NT2/D1 (cell line): Measurements from ENCODE around the gene PLPPR3.
"Not testable (repeated sequence)": the region's sequence is repeated elsewhere in the genome, so short reads cannot be mapped to it uniquely, and the experiment has no call there.

Source experiments
- DNase-seq: peaks from one replicate; pipeline ENCODE4 v3.0.0-alpha.2; 2011; ENCODE audit warnings: low read depth, low spot score
- H3K27me3 ChIP-seq: 2 replicates; pipeline ENCODE4 v1.6.0; 2011; ENCODE audit warnings: mild to moderate bottlenecking; ENCODE audit not compliant: insufficient read length, insufficient read depth
- H3K36me3 ChIP-seq: 2 replicates; pipeline ENCODE4 v1.6.1; 2011; ENCODE audit warnings: mild to moderate bottlenecking, low read length, mixed read lengths; ENCODE audit not compliant: insufficient read depth, insufficient read length
- H3K4me1 ChIP-seq: 2 replicates; pipeline ENCODE4 v1.5.1; 2011; ENCODE audit not compliant: insufficient read depth, insufficient read length
- H3K4me3 ChIP-seq: 2 replicates; pipeline ENCODE4 v1.5.1; 2011; ENCODE audit warnings: low read depth; ENCODE audit not compliant: insufficient read length
- H3K9ac ChIP-seq: 2 replicates; pipeline ENCODE4 v1.6.0; 2011; ENCODE audit warnings: low read depth; ENCODE audit not compliant: insufficient read length
- H3K9me3 ChIP-seq: 2 replicates; pipeline ENCODE4 v1.5.1; 2011; ENCODE audit warnings: mild to moderate bottlenecking, low read length; ENCODE audit not compliant: insufficient read depth
- SUZ12 ChIP-seq: IDR thresholded peaks from 2 replicates; pipeline ENCODE4 v1.6.1; 2011; ENCODE audit not compliant: insufficient read length, insufficient read depth; ENCODE audit errors: extremely low read depth
- YY1 ChIP-seq: IDR thresholded peaks from 2 replicates; pipeline ENCODE4 v1.6.1; 2011; ENCODE audit not compliant: insufficient read length, insufficient read depth
- ZNF274 ChIP-seq: IDR thresholded peaks from 2 replicates; pipeline ENCODE4 v1.6.1; 2011; ENCODE audit warnings: mild to moderate bottlenecking, low read depth, low read length

PLPPR3 gene

DNA sequence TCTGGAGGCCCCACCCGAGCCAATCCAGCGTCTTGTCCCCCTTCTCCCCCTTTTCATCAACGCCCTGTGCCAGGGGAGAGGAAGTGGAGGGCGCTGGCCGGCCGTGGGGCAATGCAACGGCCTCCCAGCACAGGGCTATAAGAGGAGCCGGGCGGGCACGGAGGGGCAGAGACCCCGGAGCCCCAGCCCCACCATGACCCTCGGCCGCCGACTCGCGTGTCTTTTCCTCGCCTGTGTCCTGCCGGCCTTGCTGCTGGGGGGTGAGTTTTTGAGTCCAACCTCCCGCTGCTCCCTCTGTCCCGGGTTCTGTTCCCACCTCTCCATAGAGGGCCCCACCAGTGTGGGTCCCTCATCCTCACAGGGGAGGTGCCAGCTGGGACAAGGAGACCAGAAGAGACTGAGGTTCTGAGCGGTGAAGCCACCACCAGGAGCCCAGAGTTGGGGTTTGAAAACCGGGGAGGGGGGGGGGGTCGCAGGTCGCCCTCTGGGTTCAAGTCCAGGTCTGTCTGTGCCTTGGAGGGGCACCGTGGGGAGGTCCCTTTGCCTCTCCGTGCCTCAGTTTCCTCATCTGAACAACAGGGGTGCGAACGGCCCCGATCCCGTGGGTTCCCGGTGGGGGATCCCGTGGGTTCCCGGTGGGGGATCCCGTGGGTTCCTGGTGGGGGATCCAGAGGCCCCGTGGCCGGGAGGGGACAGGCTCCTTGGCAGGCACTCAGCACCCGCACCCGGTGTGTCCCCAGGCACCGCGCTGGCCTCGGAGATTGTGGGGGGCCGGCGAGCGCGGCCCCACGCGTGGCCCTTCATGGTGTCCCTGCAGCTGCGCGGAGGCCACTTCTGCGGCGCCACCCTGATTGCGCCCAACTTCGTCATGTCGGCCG, 30.6 kb upstream of the PLPPR3 start, which contains the start of gene ELANE:
Gene ELANE (plus strand): TSS at position 168 of the 878 bp plus-strand sequence. CDS start 26 bp downstream, at position 194.
- Histone ChIP-seq H3K4me3 (no peak within 1 kb of the TSS), H3K9me3 (no peaks in the 10 kb centered on the region), H3K27me3 (no peaks in the 10 kb centered on the region), H3K36me3 (no peaks in the 10 kb centered on the region), H3K9ac (no peak within 1 kb of the TSS), H3K4me1 (peaks cover 9% of the 10 kb centered on the region)
- no peak for DNase-seq
- no peak for TF ChIP-seq SUZ12
- TF ChIP-seq YY1: no peak
- TF ChIP-seq ZNF274: no peak

- no peak for DNase-seq
- Histone ChIP-seq H3K9ac (peak overlapping the region; percentile 71), H3K27me3 (no peaks in the 10 kb centered on the region), H3K4me1 (peaks cover 13% of the 10 kb centered on the region), H3K36me3 (no peaks in the 10 kb centered on the region), H3K9me3 (no peaks in the 10 kb centered on the region), H3K4me3 (no peak overlapping the region)
- TF ChIP-seq SUZ12 (no peak), ZNF274 (no peak), YY1 (no peak)
Observed at GRCh38 chr19:850979-851335, 29.2 kb upstream of the PLPPR3 start.

DNA sequence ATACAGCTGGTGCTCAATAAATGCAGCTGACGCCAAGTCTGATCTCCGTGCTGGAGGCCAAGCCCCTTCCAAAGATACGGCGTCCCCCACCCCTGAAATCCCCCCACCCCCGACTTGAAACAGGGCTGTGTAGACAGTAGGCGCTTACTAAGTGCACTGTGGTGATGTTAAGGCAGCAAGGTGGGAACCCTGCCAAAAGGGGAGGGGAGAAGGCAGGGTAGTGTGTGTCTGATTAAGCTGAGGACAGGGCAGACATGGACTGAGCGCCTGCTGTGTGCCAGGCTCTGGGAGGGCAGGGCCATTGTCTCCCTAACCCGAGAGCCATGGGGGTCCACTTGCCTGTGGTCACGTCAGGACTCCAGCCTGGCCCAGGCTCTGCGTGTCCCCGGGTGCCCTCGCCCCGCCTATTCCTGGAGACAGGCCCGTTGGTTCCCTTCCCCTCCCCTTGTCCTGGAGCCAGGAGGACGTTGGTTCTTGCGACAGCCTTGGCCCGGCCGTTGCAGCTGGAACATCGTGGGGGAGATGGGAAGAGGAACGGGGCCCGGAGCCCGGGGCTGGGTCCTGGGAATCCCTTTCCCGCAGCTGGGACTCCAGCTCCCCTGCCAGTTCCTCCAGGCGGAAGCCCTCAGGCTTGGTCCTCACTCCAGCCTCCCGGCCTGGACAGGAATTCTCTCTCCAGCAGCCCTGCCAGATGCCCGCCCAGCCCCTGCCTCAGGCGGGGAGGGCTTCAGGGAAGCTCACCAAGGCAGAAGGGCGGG, 28.6 kb upstream of the PLPPR3 start:
- TF ChIP-seq ZNF274 (no peak), YY1 (no peak), SUZ12 (no peak)
- Histone ChIP-seq H3K4me3 (no peak overlapping the region), H3K27me3 (no peaks in the 10 kb centered on the region), H3K9ac (peak overlapping the region; percentile 71), H3K36me3 (no peaks in the 10 kb centered on the region), H3K4me1 (peaks cover 13% of the 10 kb centered on the region), H3K9me3 (no peaks in the 10 kb centered on the region)
- DNase-seq: no peak

GRCh38 chr19:849195-849594, 27.4 kb upstream of the PLPPR3 start:
- not testable (repeated sequence) for DNase-seq, H3K9me3 ChIP-seq, H3K36me3 ChIP-seq, H3K4me3 ChIP-seq, H3K9ac ChIP-seq, H3K27me3 ChIP-seq
- peaks cover 11% of the 10 kb centered on the region for H3K4me1 ChIP-seq

GRCh38 chr19:848386-848921, 26.7 kb upstream of the PLPPR3 start:
- DNase-seq: no peak
- TF ChIP-seq SUZ12 (no peak), YY1 (no peak), ZNF274 (no peak)

GRCh38 chr19:845707-846521, 24.2 kb upstream of the PLPPR3 start:
- DNase-seq: no peak
- TF ChIP-seq SUZ12 (no peak), ZNF274 (no peak), YY1 (no peak)
- Histone ChIP-seq H3K4me1 (peaks cover 15% of the 10 kb centered on the region), H3K9ac (peak overlapping the region; percentile 17), H3K4me3 (no peak overlapping the region), H3K27me3 (peaks cover 16% of the 10 kb centered on the region), H3K9me3 (no peaks in the 10 kb centered on the region), H3K36me3 (no peaks in the 10 kb centered on the region)

More at GRCh38 chr19:848386-848921, 26.7 kb upstream of the PLPPR3 start:
- Histone ChIP-seq H3K27me3 (peaks cover 5% of the 10 kb centered on the region), H3K9ac (peak overlapping the region; percentile 21), H3K9me3 (no peaks in the 10 kb centered on the region), H3K36me3 (no peaks in the 10 kb centered on the region), H3K4me3 (no peak overlapping the region), H3K4me1 (peaks cover 14% of the 10 kb centered on the region)

- no peak for TF ChIP-seq YY1
- TF ChIP-seq SUZ12: no peak
- TF ChIP-seq ZNF274: no peak
- Histone ChIP-seq H3K4me1 (peaks cover 13% of the 10 kb centered on the region), H3K4me3 (no peak overlapping the region), H3K9ac (no peak overlapping the region), H3K36me3 (no peaks in the 10 kb centered on the region), H3K27me3 (peaks cover 16% of the 10 kb centered on the region), H3K9me3 (no peaks in the 10 kb centered on the region)
- DNase-seq: no peak
Observed at GRCh38 chr19:844546-844971, 22.8 kb upstream of the PLPPR3 start.
